GM19193 (cell line): ENCODE results near the gene WNT3.

Source experiments
- POLR2A ChIP-seq: IDR thresholded peaks from 4 replicates; pipeline ENCODE4 v1.6.1; 2011; ENCODE audit not compliant: insufficient read depth, insufficient read length; ENCODE audit errors: extremely low read depth

The WNT3 gene

GRCh38 chr17:46818316-46818928 is at the start of gene WNT3:
Gene WNT3, minus strand, starts transcription at chr17:46818692. Its CDS starts 95 bp downstream, at chr17:46818597.
- no peak for TF ChIP-seq POLR2A

- TF ChIP-seq POLR2A, result no peak
Measured at GRCh38 chr17:46866747-46867146, 48.3 kb upstream of the WNT3 start.

GRCh38 chr17:46866325-46866724 is 47.8 kb upstream of the WNT3 start:
- no peak for TF ChIP-seq POLR2A

- no peak for TF ChIP-seq POLR2A
Measured at GRCh38 chr17:46865100-46865499, 46.6 kb upstream of the WNT3 start.

- no peak for TF ChIP-seq POLR2A
Measured at GRCh38 chr17:46863383-46864121, 45.1 kb upstream of the WNT3 start.

GRCh38 chr17:46862949-46863348 is 44.5 kb upstream of the WNT3 start:
- no peak for TF ChIP-seq POLR2A

- no peak for TF ChIP-seq POLR2A
Measured at GRCh38 chr17:46859996-46860395, 41.5 kb upstream of the WNT3 start.

GRCh38 chr17:46857600-46857999 is 39.1 kb upstream of the WNT3 start:
- no peak for TF ChIP-seq POLR2A

- TF ChIP-seq POLR2A, result no peak
Measured at GRCh38 chr17:46854948-46855347, 36.5 kb upstream of the WNT3 start.

- no peak for TF ChIP-seq POLR2A
Measured at GRCh38 chr17:46854515-46854914, 36.0 kb upstream of the WNT3 start.

GRCh38 chr17:46853896-46854444 is 35.5 kb upstream of the WNT3 start:
- no peak for TF ChIP-seq POLR2A

- no peak for TF ChIP-seq POLR2A
Measured at GRCh38 chr17:46851029-46851741, 32.7 kb upstream of the WNT3 start, which contains the start of gene WNT9B. Gene WNT9B, plus strand, starts transcription at chr17:46851583. Its CDS starts 56 bp downstream, at chr17:46851639.

- TF ChIP-seq POLR2A, result no peak
Measured at GRCh38 chr17:46850688-46851028, 32.2 kb upstream of the WNT3 start.

GRCh38 chr17:46848534-46848933 is 30.0 kb upstream of the WNT3 start:
- TF ChIP-seq POLR2A, result no peak
